Endodermal cell (in vitro differentiated cells): ENCODE results near the gene S100G. TPM values are rescaled to one million over a fixed set of nuclear protein-coding genes. Genes with fewer than 3 reads are reported as not detected.
A peak's percentile ranks its signal among the peaks of the same experiment; 100 is the strongest.
"Not testable (repeated sequence)": the region's sequence is repeated elsewhere in the genome, so short reads cannot be mapped to it uniquely, and the experiment has no call there.

Experiments
- DNase-seq: peaks from one replicate; pipeline ENCODE4 v3.0.0-alpha.2; 2017
- H3K27ac ChIP-seq: 2 replicates; pipeline ENCODE4 v1.5.1; 2013; ENCODE audit warnings: mild to moderate bottlenecking, low read depth, low read length, moderate library complexity
- H3K27me3 ChIP-seq: 2 replicates; pipeline ENCODE4 v1.6.1; 2013; ENCODE audit warnings: mild to moderate bottlenecking, low read length, moderate library complexity; ENCODE audit not compliant: insufficient read depth, control insufficient read depth, poor library complexity, severe bottlenecking
- H3K36me3 ChIP-seq: 2 replicates; pipeline ENCODE4 v1.7.0; 2013; ENCODE audit warnings: mild to moderate bottlenecking, low read length, moderate library complexity; ENCODE audit not compliant: control insufficient read depth, insufficient read depth
- H3K4me1 ChIP-seq: one replicate; pipeline ENCODE4 v1.7.0; 2013; ENCODE audit warnings: low read length; ENCODE audit not compliant: control insufficient read depth, insufficient read depth
- H3K4me3 ChIP-seq: 2 replicates; pipeline ENCODE4 v1.5.1; 2013; ENCODE audit warnings: mild to moderate bottlenecking, low read length, moderate library complexity
- H3K9ac ChIP-seq: 2 replicates; pipeline ENCODE4 v1.6.1; 2013; ENCODE audit warnings: mild to moderate bottlenecking, low read length, moderate library complexity; ENCODE audit not compliant: poor library complexity, severe bottlenecking; ENCODE audit errors: extremely low read depth
- H3K9me3 ChIP-seq: 2 replicates; pipeline ENCODE4 v1.6.1; 2013; ENCODE audit warnings: mild to moderate bottlenecking, low read length, moderate library complexity; ENCODE audit not compliant: control insufficient read depth
- H3K27ac Mint-ChIP-seq: 2 replicates; pipeline ENCODE4 v1.8.0; 2020; ENCODE audit warnings: mixed read lengths
- H3K27me3 Mint-ChIP-seq: 2 replicates; pipeline ENCODE4 v1.8.0; 2021; ENCODE audit warnings: mild to moderate bottlenecking, mixed read lengths; ENCODE audit not compliant: insufficient read depth
- H3K36me3 Mint-ChIP-seq: 2 replicates; pipeline ENCODE4 v1.8.0; 2020; ENCODE audit warnings: low read depth, mixed read lengths
- H3K4me1 Mint-ChIP-seq: 2 replicates; pipeline ENCODE4 v1.8.0; 2020; ENCODE audit warnings: mixed read lengths
- H3K4me3 Mint-ChIP-seq: 2 replicates; pipeline ENCODE4 v1.8.0; 2020; ENCODE audit warnings: mild to moderate bottlenecking, moderate library complexity, mixed read lengths
- H3K9me3 Mint-ChIP-seq: 2 replicates; pipeline ENCODE4 v1.8.0; 2020; ENCODE audit warnings: mild to moderate bottlenecking, mixed read lengths
- CTCF ChIP-seq: fragments of 200-600 bp; sonication (generic); conservative IDR thresholded peaks from 2 replicates; pipeline ENCODE4 v1.5.0; 2021; ENCODE audit warnings: antibody characterized with exemption, mild to moderate bottlenecking
- WGBS, 2 experiments: methylation state at CpG; one replicate each; pipeline versions ENCODE4 v1.1.5 to v1.1.7; 2013; ENCODE audit warnings: missing lambda C conversion rate in 2 of 2, mixed read lengths in 1 of 2; ENCODE audit not compliant: insufficient coverage in 1 of 2, insufficient read length in 1 of 2; 5-methylcytosine and 5-hydroxymethylcytosine counted together
- total RNA-seq, 2 donors: library from RNA; stranded (reverse); fragmentation: NEBNext Ultra II Directional in 1 of 2; extraction: Animal tissue kit (Norgen Biotek cat#: 25700) in 1 of 2; gene quantifications; 2 replicates in 1 of 2; 3 replicates in 1 of 2; pipeline ENCODE4 v1.2.1, GENCODE V29; 2021

S100G gene
- total RNA-seq, 2 donors from 2014 or later = not detected

- no peak for DNase-seq
- TF ChIP-seq CTCF = no peak
- Histone ChIP-seq H3K27me3 (no peaks in the 10 kb centered on the region), H3K9me3 (no peaks in the 10 kb centered on the region), H3K9ac (no peak overlapping the region), H3K4me3 (no peak overlapping the region), H3K4me1 (no peaks in the 10 kb centered on the region), H3K36me3 (peaks cover 13% of the 10 kb centered on the region), H3K27ac (no peak overlapping the region)
- WGBS, 2 experiments = 94% methylated on average over 2 of the region's 2 CpGs; no CpG with 5 or more reads in 1 of the 2 experiments
- peaks cover 66% of the 10 kb centered on the region for H3K36me3 Mint-ChIP-seq
- no peaks in the 10 kb centered on the region for H3K27me3 Mint-ChIP-seq
- no peak overlapping the region for H3K4me3 Mint-ChIP-seq
- peaks cover 3% of the 10 kb centered on the region for H3K4me1 Mint-ChIP-seq
- H3K9me3 Mint-ChIP-seq = no peaks in the 10 kb centered on the region
- no peak overlapping the region for H3K27ac Mint-ChIP-seq
Measured at GRCh38 chrX:16619024-16619423, 30.9 kb upstream of the S100G start.

- Mint-ChIP-seq H3K4me1 (peaks cover 20% of the 10 kb centered on the region), H3K36me3 (peaks cover 57% of the 10 kb centered on the region), H3K27ac (peak overlapping the region; percentile 86)
- not testable (repeated sequence) for H3K27ac ChIP-seq, H3K9ac ChIP-seq, H3K9me3 Mint-ChIP-seq, H3K27me3 Mint-ChIP-seq, H3K27me3 ChIP-seq, H3K4me3 Mint-ChIP-seq, H3K4me3 ChIP-seq, H3K36me3 ChIP-seq, DNase-seq, H3K4me1 ChIP-seq, H3K9me3 ChIP-seq
- 27 to 72% methylated on average over 2 to 6 of the region's 6 CpGs for WGBS, 2 experiments
Measured at GRCh38 chrX:16628511-16628910, 21.4 kb upstream of the S100G start.

- Histone ChIP-seq H3K4me3 (no peak overlapping the region), H3K27ac (peak overlapping the region; percentile 53), H3K27me3 (no peaks in the 10 kb centered on the region), H3K9me3 (no peaks in the 10 kb centered on the region), H3K4me1 (no peaks in the 10 kb centered on the region), H3K9ac (no peak overlapping the region), H3K36me3 (peaks cover 3% of the 10 kb centered on the region)
- peaks cover 19% of the 10 kb centered on the region for H3K4me1 Mint-ChIP-seq
- DNase-seq = peak; percentile 90
- H3K36me3 Mint-ChIP-seq = peaks cover 61% of the 10 kb centered on the region
- TF ChIP-seq CTCF = no peak
- peak overlapping the region; percentile 86 for H3K27ac Mint-ChIP-seq
- no peaks in the 10 kb centered on the region for H3K27me3 Mint-ChIP-seq
- H3K9me3 Mint-ChIP-seq = no peaks in the 10 kb centered on the region
- 20 to 45% methylated on average over 2 to 17 of the region's 17 CpGs for WGBS, 2 experiments
- no peak overlapping the region for H3K4me3 Mint-ChIP-seq
Measured at GRCh38 chrX:16628946-16629595, 20.9 kb upstream of the S100G start.

GRCh38 chrX:16629909-16630308, 20.0 kb upstream of the S100G start:
- H3K27me3 Mint-ChIP-seq = no peaks in the 10 kb centered on the region
- H3K27ac Mint-ChIP-seq = peak overlapping the region; percentile 86
- peaks cover 3% of the 10 kb centered on the region for H3K36me3 ChIP-seq
- no peak overlapping the region for H3K27ac ChIP-seq
- H3K9me3 ChIP-seq = no peaks in the 10 kb centered on the region
- TF ChIP-seq CTCF = no peak
- no peaks in the 10 kb centered on the region for H3K4me1 ChIP-seq
- no peak for DNase-seq
- H3K4me1 Mint-ChIP-seq = peaks cover 19% of the 10 kb centered on the region
- H3K4me3 Mint-ChIP-seq = no peak overlapping the region
- no peaks in the 10 kb centered on the region for H3K27me3 ChIP-seq
- no peaks in the 10 kb centered on the region for H3K9me3 Mint-ChIP-seq
- H3K36me3 Mint-ChIP-seq = peaks cover 56% of the 10 kb centered on the region
- H3K9ac ChIP-seq = no peak overlapping the region
- H3K4me3 ChIP-seq = no peak overlapping the region
- 29 to 75% methylated on average over 2 to 4 of the region's 4 CpGs for WGBS, 2 experiments
